VCaP (cell line): ENCODE measurements around the gene TSR1.

Experiments used
- H3K27ac ChIP-seq: fragments of 450-650 bp; 2 replicates; pipeline ENCODE4 v1.5.1; 2017
- TF ChIP-seq, protein P1 (sequence below): fragments of 450-650 bp; conservative IDR thresholded peaks from 2 replicates; pipeline ENCODE4 v1.5.1; 2017; ENCODE audit warnings: mild to moderate bottlenecking, moderate library complexity

The TSR1 gene

DNA sequence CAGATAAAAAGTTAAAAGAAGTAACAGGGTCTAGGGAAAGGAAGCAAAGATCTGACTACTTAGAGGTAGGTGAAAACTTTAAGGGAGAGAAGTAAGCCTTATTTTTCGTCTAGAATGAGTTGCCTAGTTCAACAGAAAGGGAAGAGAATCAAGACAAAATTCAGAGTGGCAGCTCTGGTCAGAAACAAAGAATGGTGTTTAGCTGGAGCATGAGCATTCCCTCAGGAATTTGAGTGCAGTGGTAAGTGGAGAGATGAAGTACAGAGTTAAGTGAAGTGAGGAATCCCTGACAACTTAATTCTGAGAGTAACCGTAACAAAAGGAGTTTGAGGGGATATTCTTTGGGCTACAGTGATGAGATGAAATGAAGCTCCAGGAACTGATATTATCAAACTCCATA lies 44.2 kb downstream of the TSR1 start:
- TF ChIP-seq, protein P1, sequence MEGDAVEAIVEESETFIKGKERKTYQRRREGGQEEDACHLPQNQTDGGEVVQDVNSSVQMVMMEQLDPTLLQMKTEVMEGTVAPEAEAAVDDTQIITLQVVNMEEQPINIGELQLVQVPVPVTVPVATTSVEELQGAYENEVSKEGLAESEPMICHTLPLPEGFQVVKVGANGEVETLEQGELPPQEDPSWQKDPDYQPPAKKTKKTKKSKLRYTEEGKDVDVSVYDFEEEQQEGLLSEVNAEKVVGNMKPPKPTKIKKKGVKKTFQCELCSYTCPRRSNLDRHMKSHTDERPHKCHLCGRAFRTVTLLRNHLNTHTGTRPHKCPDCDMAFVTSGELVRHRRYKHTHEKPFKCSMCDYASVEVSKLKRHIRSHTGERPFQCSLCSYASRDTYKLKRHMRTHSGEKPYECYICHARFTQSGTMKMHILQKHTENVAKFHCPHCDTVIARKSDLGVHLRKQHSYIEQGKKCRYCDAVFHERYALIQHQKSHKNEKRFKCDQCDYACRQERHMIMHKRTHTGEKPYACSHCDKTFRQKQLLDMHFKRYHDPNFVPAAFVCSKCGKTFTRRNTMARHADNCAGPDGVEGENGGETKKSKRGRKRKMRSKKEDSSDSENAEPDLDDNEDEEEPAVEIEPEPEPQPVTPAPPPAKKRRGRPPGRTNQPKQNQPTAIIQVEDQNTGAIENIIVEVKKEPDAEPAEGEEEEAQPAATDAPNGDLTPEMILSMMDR = no peak

DNA sequence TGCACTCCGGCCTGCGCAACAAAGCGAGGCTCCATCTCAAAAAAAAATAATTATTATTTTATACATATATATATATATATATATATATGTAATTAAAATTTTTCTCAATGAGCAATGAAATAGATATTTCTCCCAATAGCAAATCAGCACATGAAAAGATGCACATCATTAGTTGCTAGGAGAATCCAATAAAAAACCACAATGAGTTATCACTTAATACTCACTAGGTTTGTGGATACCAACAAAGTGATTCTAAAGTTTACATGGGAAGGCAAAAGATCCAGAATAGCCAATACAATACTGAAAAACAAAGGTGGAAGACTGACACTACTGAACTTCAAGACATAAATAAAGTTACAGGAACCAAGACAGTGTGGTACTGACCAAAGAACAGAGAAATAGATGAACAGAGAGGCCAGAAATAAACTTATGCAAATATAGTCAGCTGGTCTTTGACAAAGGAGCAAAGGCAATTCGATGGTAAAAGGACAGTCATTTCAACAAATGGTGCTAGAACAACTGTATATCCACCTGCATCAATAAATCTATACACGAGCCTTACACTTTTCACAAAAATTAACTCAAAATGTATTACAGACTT lies 46.3 kb downstream of the TSR1 start:
- no peak overlapping the region for H3K27ac ChIP-seq
- TF ChIP-seq, protein P1 = no peak

More for the DNA sequence above, 44.2 kb downstream of the TSR1 start:
- H3K27ac ChIP-seq = no peak overlapping the region

DNA sequence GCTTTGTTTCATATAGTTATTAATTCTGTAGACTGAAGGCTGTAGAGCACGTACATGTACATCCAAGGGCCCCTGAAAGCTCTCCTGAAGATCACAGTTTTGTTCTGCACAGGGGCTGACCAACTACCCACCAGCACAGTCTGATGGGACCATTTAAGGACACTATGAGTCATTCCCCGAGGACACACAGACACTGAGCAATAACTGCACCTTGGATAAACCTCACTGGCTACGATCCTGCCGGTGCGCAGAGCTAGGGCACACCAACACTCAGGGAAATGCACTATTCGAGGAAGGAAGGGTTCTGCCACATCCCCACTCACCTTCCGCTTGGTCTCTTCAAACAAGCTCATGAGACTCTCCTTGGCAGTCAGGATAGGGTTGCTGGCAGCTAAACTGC lies 53.0 kb downstream of the TSR1 start:
- H3K27ac ChIP-seq = peak overlapping the region; percentile 81

DNA sequence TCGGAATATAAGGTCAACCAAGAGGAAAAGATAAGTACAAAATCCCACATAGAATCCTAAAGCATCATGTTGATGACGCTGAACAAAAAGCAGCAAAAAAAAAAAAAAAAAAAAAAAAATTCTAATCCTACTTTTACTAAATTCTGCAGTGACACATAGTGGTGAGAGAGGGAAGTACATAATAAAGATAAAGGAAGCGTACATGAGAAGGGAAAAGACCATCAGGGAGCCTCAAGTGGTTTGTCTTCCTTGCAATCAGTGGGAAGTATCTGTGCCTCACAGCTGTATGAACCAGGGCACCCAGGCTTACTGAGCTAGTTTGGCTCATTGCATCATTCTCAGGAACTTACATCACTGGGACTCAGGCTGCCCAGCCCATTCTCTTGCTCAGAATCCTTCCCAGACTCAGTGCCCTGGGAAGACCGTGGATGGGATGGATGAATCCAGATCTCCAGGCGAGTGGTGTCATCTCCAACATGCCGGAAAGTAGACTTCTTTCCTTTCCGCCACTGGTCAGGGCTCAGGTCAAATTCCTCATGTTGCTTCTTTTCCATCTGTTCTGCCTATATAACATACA lies 53.9 kb downstream of the TSR1 start:
- TF ChIP-seq, protein P1 = peak; percentile 69
- H3K27ac ChIP-seq = peak overlapping the region; percentile 81

More for the DNA sequence above, 53.0 kb downstream of the TSR1 start:
- TF ChIP-seq, protein P1 = no peak

DNA sequence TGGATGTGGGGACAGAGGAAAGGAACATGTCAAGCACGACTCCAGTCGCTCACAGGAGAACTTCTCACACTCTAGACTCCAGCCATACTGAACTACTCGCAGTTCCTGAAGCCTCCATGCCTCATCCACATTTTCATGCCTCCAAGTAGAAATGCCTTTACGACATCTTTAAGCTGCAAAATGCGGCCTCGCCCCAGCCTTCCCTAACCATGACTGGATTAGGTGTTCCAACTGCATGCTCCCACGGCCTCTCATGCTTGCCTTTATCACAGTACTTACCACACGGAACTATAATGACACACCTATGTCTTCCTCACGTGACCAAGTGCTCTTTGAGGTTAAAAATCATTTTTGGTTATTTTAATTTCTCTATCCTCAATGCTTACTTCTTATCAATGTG lies 56.5 kb downstream of the TSR1 start:
- TF ChIP-seq, protein P1 = no peak
- H3K27ac ChIP-seq = no peak overlapping the region

DNA sequence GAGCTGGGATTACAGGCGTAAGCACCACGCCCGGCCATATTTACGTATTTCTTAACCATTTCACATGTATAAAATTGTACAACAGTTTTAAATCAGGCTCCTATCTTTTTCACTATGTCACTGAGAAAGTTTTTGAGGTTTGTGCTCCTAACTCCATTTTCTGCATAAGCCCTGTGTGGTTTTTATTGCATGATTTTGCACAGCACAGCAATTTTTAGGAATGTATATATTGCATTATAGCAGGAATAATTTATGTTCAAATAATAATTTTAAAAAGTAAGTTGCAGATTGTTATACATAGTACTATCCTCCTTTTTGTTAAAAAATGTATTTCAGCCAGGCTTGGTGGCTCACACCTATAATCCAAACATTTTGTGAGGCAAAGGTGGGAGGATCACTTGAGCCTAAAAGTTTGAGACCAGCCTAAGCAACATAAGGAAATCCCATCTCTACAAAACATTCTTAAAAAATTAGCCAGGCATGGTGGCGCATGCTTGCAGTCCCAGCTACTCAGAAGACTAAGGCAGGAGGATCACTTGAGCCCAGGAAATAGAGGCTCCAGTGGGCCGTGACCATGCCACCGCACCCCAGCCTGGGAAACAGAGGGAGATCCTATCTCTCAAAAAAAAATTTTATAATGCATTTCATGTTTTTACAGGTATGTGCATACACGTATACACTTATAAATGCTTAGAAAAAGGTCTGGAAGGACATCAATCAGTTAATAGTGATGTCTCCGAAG lies 58.7 kb downstream of the TSR1 start:
- TF ChIP-seq, protein P1 = no peak

DNA sequence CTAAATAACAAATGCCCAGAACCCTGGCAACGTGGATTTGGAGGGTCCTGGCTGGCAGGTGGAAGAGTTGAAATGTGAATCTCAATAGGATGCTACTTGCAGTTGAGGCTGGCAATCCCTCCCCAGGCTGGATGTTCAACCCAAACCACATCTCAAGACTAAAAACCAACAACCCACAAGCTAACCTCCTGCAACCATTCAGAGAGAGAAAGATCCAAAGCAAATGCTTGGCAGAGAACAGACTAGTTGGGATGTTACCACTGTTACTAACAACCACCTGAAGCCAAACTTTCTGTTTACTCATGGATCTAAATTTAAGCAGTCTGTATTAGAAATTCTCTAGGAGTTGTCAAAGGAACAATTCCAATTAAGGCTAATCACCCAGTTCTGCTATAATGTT lies 60.5 kb downstream of the TSR1 start:
- TF ChIP-seq, protein P1 = no peak
- H3K27ac ChIP-seq = no peak overlapping the region

More for the DNA sequence above, 58.7 kb downstream of the TSR1 start:
- H3K27ac ChIP-seq = no peak overlapping the region
